ENCODE results near the gene ERBB4. TPM values are rescaled to one million over a fixed set of nuclear protein-coding genes. Genes with fewer than 3 reads are reported as not detected.

The ERBB4 gene
- total RNA-seq, 4 donors from 2014 or later = 1.6 to 5.7 (median 3.5) TPM

- DNase-seq (no peak), ATAC-seq (no peak)
- Histone ChIP-seq H3K27me3 (no peaks in the 10 kb centered on the region), H3K9me3 (no peaks in the 10 kb centered on the region), H3K4me1 (peaks cover 0 to 6% of the 10 kb centered on the region in 2 donors), H3K4me3 (no peak overlapping the region), H3K27ac (no peak overlapping the region), H3K36me3 (no peaks in the 10 kb centered on the region)
- in situ Hi-C loops (cut with MboI; ENCODE audit: low sequenced_read_pairs in 4 of 4) (loop anchor here in 1 of 4 donors (25.0 kb wide), 1 partner anchor 659 kb away; no protein-coding TSS in a partner anchor), intact Hi-C loops (cut with DNase I; ENCODE audit: low total_unique reads) (loop anchor here (10.0 kb wide), 2 partner anchors 642 to 672 kb away; no protein-coding TSS in a partner anchor)
- no peak for TF ChIP-seq CTCF (IDR thresholded peaks at IDR 0.05 in 4 of 5, conservative IDR thresholded peaks at IDR 0.05 in 1 of 5)
- no peak for TF ChIP-seq POLR2A (IDR thresholded peaks at IDR 0.05)
Measured at GRCh38 chr2:212546669-212547068, 8.1 kb upstream of the ERBB4 start.

- H3K36me3 ChIP-seq = no peaks in the 10 kb centered on the region
- no peaks in the 10 kb centered on the region for H3K9me3 ChIP-seq
- in situ Hi-C loops (cut with MboI; ENCODE audit: low sequenced_read_pairs in 4 of 4) = loop anchor here in 1 of 4 donors (25.0 kb wide), 1 partner anchor 653 kb away; no protein-coding TSS in a partner anchor
- intact Hi-C loops (cut with DNase I; ENCODE audit: low total_unique reads) = loop anchor here (10.0 kb wide), 2 partner anchors 636 to 666 kb away; no protein-coding TSS in a partner anchor
- TF ChIP-seq CTCF (IDR thresholded peaks at IDR 0.05 in 4 of 5, conservative IDR thresholded peaks at IDR 0.05 in 1 of 5) = no peak
- no peak for TF ChIP-seq POLR2A (IDR thresholded peaks at IDR 0.05)
- ATAC-seq (no peak), DNase-seq (no peak)
- no peak overlapping the region for H3K4me3 ChIP-seq
- H3K4me1 ChIP-seq = peaks cover 13 to 15% of the 10 kb centered on the region in 2 donors
- H3K27me3 ChIP-seq = no peaks in the 10 kb centered on the region
- peak overlapping the region in 1 of 4 donors; percentile 88 for H3K27ac ChIP-seq
Measured at GRCh38 chr2:212540341-212540740, 1.7 kb upstream of the ERBB4 start.

- Histone ChIP-seq H3K4me3 (peak overlapping the region; percentile 73 to 93 (median 76)), H3K4me1 (peaks cover 15 to 19% of the 10 kb centered on the region in 2 donors), H3K36me3 (no peaks in the 10 kb centered on the region), H3K27ac (peak overlapping the region; percentile 80 to 89 (median 86)), H3K9me3 (no peaks in the 10 kb centered on the region), H3K27me3 (no peaks in the 10 kb centered on the region)
- peak; percentile 76 to 77 for ATAC-seq
- intact Hi-C loops (cut with DNase I; ENCODE audit: low total_unique reads) (no loop called here), in situ Hi-C loops (cut with MboI; ENCODE audit: low sequenced_read_pairs in 4 of 4) (loop anchor here in 1 of 4 donors (25.0 kb wide), 1 partner anchor 652 kb away; no protein-coding TSS in a partner anchor)
- no peak for TF ChIP-seq CTCF (IDR thresholded peaks at IDR 0.05 in 4 of 5, conservative IDR thresholded peaks at IDR 0.05 in 1 of 5)
- TF ChIP-seq POLR2A (IDR thresholded peaks at IDR 0.05) = peak in 1 of 2 donors; percentile 30
- peak; percentile 69 to 77 for DNase-seq
Measured at GRCh38 chr2:212539072-212539880, 674 bp upstream of the ERBB4 start.

- Histone ChIP-seq H3K4me3 (peak overlapping the region; percentile 73 to 93 (median 76)), H3K9me3 (no peaks in the 10 kb centered on the region), H3K27me3 (no peaks in the 10 kb centered on the region), H3K4me1 (peaks cover 15 to 19% of the 10 kb centered on the region in 2 donors), H3K27ac (peak overlapping the region; percentile 80 to 89 (median 86)), H3K36me3 (no peaks in the 10 kb centered on the region)
- peak in 1 of 2 donors; percentile 35 for DNase-seq
- intact Hi-C loops (cut with DNase I; ENCODE audit: low total_unique reads) = no loop called here
- no peak for TF ChIP-seq POLR2A (IDR thresholded peaks at IDR 0.05)
- no peak for TF ChIP-seq CTCF (IDR thresholded peaks at IDR 0.05 in 4 of 5, conservative IDR thresholded peaks at IDR 0.05 in 1 of 5)
- ATAC-seq = peak; percentile 62 to 67
- in situ Hi-C loops (cut with MboI; ENCODE audit: low sequenced_read_pairs in 4 of 4) = loop anchor here in 1 of 4 donors (25.0 kb wide), 1 partner anchor 651 kb away; no protein-coding TSS in a partner anchor
Measured at GRCh38 chr2:212537726-212538304, 787 bp downstream of the ERBB4 start.

All from gastrocnemius medialis (tissue), 4 donors.